Mesenchymal stem cell (in vitro differentiated cells and primary cell): ENCODE measurements around the gene NSMCE1.

ENCODE experiments used
- DNase-seq: peaks from one replicate; pipeline ENCODE4 v3.0.0-alpha.2; 2013
- H2AFZ ChIP-seq: one replicate; pipeline ENCODE4 v1.6.1; 2013; ENCODE audit warnings: low read depth, mild to moderate bottlenecking, control low read depth, inconsistent platforms, low read length, moderate library complexity
- H2AK5ac ChIP-seq: 2 replicates; pipeline ENCODE4 v1.6.1; 2013; ENCODE audit warnings: low read length, moderate library complexity, mild to moderate bottlenecking, inconsistent platforms; ENCODE audit not compliant: severe bottlenecking
- H2BK120ac ChIP-seq: one replicate; pipeline ENCODE4 v1.6.1; 2013; ENCODE audit warnings: low read depth, mild to moderate bottlenecking, inconsistent platforms, low read length, moderate library complexity
- H2BK12ac ChIP-seq, 2 experiments: one replicate each; pipeline ENCODE4 v1.6.1; 2013; ENCODE audit warnings: inconsistent platforms in 2 of 2, low read length in 2 of 2, mild to moderate bottlenecking in 2 of 2, moderate library complexity in 2 of 2, control low read depth in 1 of 2
- H2BK15ac ChIP-seq: one replicate; pipeline ENCODE4 v1.6.1; 2013; ENCODE audit warnings: mild to moderate bottlenecking, low read depth, inconsistent platforms; ENCODE audit not compliant: poor library complexity, severe bottlenecking
- H2BK5ac ChIP-seq: 2 replicates; pipeline ENCODE4 v1.6.1; 2013; ENCODE audit warnings: low read depth, mild to moderate bottlenecking, low read length, control low read depth, inconsistent platforms; ENCODE audit not compliant: poor library complexity, severe bottlenecking
- H3K14ac ChIP-seq, 2 experiments: one replicate each; pipeline ENCODE4 v1.6.1; 2013; ENCODE audit warnings: inconsistent platforms in 2 of 2, low read length in 2 of 2, control low read depth in 1 of 2, mild to moderate bottlenecking in 1 of 2, moderate library complexity in 1 of 2
- H3K18ac ChIP-seq, 2 experiments: one replicate each; pipeline ENCODE4 v1.6.1; 2013; ENCODE audit warnings: inconsistent platforms in 2 of 2, low read length in 2 of 2, control low read depth in 1 of 2, low read depth in 1 of 2, mild to moderate bottlenecking in 1 of 2
- H3K23ac ChIP-seq, 2 experiments: one replicate each; pipeline ENCODE4 v1.6.1; 2013; ENCODE audit warnings: inconsistent platforms in 2 of 2, low read length in 2 of 2, mild to moderate bottlenecking in 2 of 2, moderate library complexity in 2 of 2, control low read depth in 1 of 2
- H3K27ac ChIP-seq: 2 replicates; pipeline ENCODE4 v1.5.1; 2013; ENCODE audit warnings: mild to moderate bottlenecking, moderate library complexity, low read length, control low read depth, inconsistent platforms; ENCODE audit not compliant: poor library complexity, severe bottlenecking
- H3K27me3 ChIP-seq, 2 experiments: 2 replicates each; pipeline versions ENCODE4 v1.6.1 to v1.7.0; 2013; ENCODE audit warnings: low read length in 2 of 2, mild to moderate bottlenecking in 2 of 2, moderate library complexity in 2 of 2, control low read depth in 1 of 2, inconsistent platforms in 1 of 2; ENCODE audit not compliant: control insufficient read depth in 1 of 2, insufficient read depth in 1 of 2
- H3K36me3 ChIP-seq, 2 experiments: 2 replicates each; pipeline versions ENCODE4 v1.6.1 to v1.7.0; 2013; ENCODE audit warnings: low read length in 2 of 2, control low read depth in 1 of 2, inconsistent platforms in 1 of 2, low read depth in 1 of 2, mild to moderate bottlenecking in 1 of 2; ENCODE audit not compliant: insufficient read depth in 2 of 2, control insufficient read depth in 1 of 2
- H3K4ac ChIP-seq, 2 experiments: one replicate each; pipeline ENCODE4 v1.6.1; 2013; ENCODE audit warnings: inconsistent platforms in 2 of 2, low read length in 2 of 2, mild to moderate bottlenecking in 2 of 2, moderate library complexity in 2 of 2, control low read depth in 1 of 2, low read depth in 1 of 2
- H3K4me1 ChIP-seq: 2 replicates; pipeline ENCODE4 v1.6.1; 2013; ENCODE audit warnings: low read depth, low read length, control low read depth; ENCODE audit not compliant: control insufficient read depth, insufficient read depth
- H3K4me2 ChIP-seq: 2 replicates; pipeline ENCODE4 v1.6.1; 2013; ENCODE audit warnings: low read length, mild to moderate bottlenecking, inconsistent platforms; ENCODE audit not compliant: poor library complexity, severe bottlenecking
- H3K4me3 ChIP-seq, 2 experiments: 2 replicates each; pipeline versions ENCODE4 v1.5.1 to v1.7.0; 2013; ENCODE audit warnings: low read length in 2 of 2, mild to moderate bottlenecking in 2 of 2, control low read depth in 1 of 2, low read depth in 1 of 2; ENCODE audit not compliant: insufficient read depth in 1 of 2
- H3K79me1 ChIP-seq: replicated peaks from 2 replicates; pipeline ENCODE4 v1.6.1; 2013; ENCODE audit warnings: mild to moderate bottlenecking, control low read depth, low read length, inconsistent platforms; ENCODE audit not compliant: poor library complexity, severe bottlenecking
- H3K9ac ChIP-seq: 2 replicates; pipeline ENCODE4 v1.7.0; 2013; ENCODE audit warnings: mild to moderate bottlenecking, low read length, moderate library complexity
- H3K9me3 ChIP-seq: 2 replicates; pipeline ENCODE4 v1.7.0; 2013; ENCODE audit warnings: mild to moderate bottlenecking, low read length; ENCODE audit not compliant: control insufficient read depth
- H4K8ac ChIP-seq: one replicate; pipeline ENCODE4 v1.6.1; 2013; ENCODE audit warnings: inconsistent platforms, mild to moderate bottlenecking, low read length, moderate library complexity
- H4K91ac ChIP-seq: one replicate; pipeline ENCODE4 v1.6.1; 2013; ENCODE audit warnings: mild to moderate bottlenecking, low read length, inconsistent platforms
- WGBS: methylation state at CpG from one replicate; pipeline ENCODE4 v1.1.7; 2013; ENCODE audit warnings: mixed read lengths; 5-methylcytosine and 5-hydroxymethylcytosine counted together

Gene NSMCE1

GRCh38 chr16:27182906-27183405 is 85.6 kb downstream of the NSMCE1 start:
- Histone ChIP-seq H2AFZ (no peak overlapping the region), H3K4me2 (no peak overlapping the region), H3K36me3 (no peaks in the 10 kb centered on the region), H3K27ac (no peak overlapping the region), H2BK15ac (no peak overlapping the region), H3K18ac (no peak overlapping the region), H3K14ac (no peak overlapping the region), H2BK5ac (no peak overlapping the region), H3K4ac (no peak overlapping the region), H2AK5ac (no peak overlapping the region), H3K27me3 (peaks cover 0 to 9% of the 10 kb centered on the region in 2 experiments), H2BK120ac (no peak overlapping the region), H2BK12ac (no peak overlapping the region), H4K8ac (no peak overlapping the region), H3K9me3 (no peaks in the 10 kb centered on the region), H3K79me1 (no peaks in the 10 kb centered on the region), H3K23ac (no peak overlapping the region), H4K91ac (no peak overlapping the region), H3K4me3 (no peak overlapping the region), H3K4me1 (peaks cover 1% of the 10 kb centered on the region), H3K9ac (no peak overlapping the region)
- 91% methylated on average over 7 of the region's 7 CpGs for WGBS
- no peak for DNase-seq

GRCh38 chr16:27181019-27181790 is 87.4 kb downstream of the NSMCE1 start:
- H2BK5ac ChIP-seq = no peak overlapping the region
- H3K9me3 ChIP-seq = no peaks in the 10 kb centered on the region
- no peak overlapping the region for H3K27ac ChIP-seq
- peaks cover 0 to 9% of the 10 kb centered on the region in 2 experiments for H3K27me3 ChIP-seq
- no peaks in the 10 kb centered on the region for H3K79me1 ChIP-seq
- no peak overlapping the region for H3K4me3 ChIP-seq
- no peak for DNase-seq
- no peaks in the 10 kb centered on the region for H3K36me3 ChIP-seq
- no peak overlapping the region for H4K8ac ChIP-seq
- no peak overlapping the region for H4K91ac ChIP-seq
- no peak overlapping the region for H3K4ac ChIP-seq
- no peak overlapping the region for H2AK5ac ChIP-seq
- no peak overlapping the region for H3K9ac ChIP-seq
- H2AFZ ChIP-seq = no peak overlapping the region
- no peak overlapping the region for H2BK15ac ChIP-seq
- H3K23ac ChIP-seq = no peak overlapping the region
- no peak overlapping the region for H3K18ac ChIP-seq
- H2BK120ac ChIP-seq = no peak overlapping the region
- no peak overlapping the region for H3K14ac ChIP-seq
- no peak overlapping the region for H3K4me2 ChIP-seq
- WGBS = 75% methylated on average over 6 of the region's 8 CpGs
- no peak overlapping the region for H2BK12ac ChIP-seq
- H3K4me1 ChIP-seq = peaks cover 1% of the 10 kb centered on the region

- H2BK120ac ChIP-seq = no peak overlapping the region
- H2BK15ac ChIP-seq = no peak overlapping the region
- H4K8ac ChIP-seq = no peak overlapping the region
- DNase-seq = peak; percentile 61
- H4K91ac ChIP-seq = no peak overlapping the region
- 29% methylated on average over 11 of the region's 13 CpGs for WGBS
- no peak overlapping the region for H3K14ac ChIP-seq
- peak overlapping the region; percentile 56 for H3K9ac ChIP-seq
- peaks cover 1% of the 10 kb centered on the region for H3K4me1 ChIP-seq
- H2BK12ac ChIP-seq = no peak overlapping the region
- no peak overlapping the region for H3K4me2 ChIP-seq
- H3K36me3 ChIP-seq = no peaks in the 10 kb centered on the region
- H3K4ac ChIP-seq = no peak overlapping the region
- H2AK5ac ChIP-seq = no peak overlapping the region
- no peaks in the 10 kb centered on the region for H3K9me3 ChIP-seq
- H2AFZ ChIP-seq = no peak overlapping the region
- H3K18ac ChIP-seq = no peak overlapping the region
- no peak overlapping the region for H3K23ac ChIP-seq
- H2BK5ac ChIP-seq = no peak overlapping the region
- H3K79me1 ChIP-seq = no peaks in the 10 kb centered on the region
- H3K27ac ChIP-seq = no peak overlapping the region
- no peak overlapping the region for H3K4me3 ChIP-seq
- peaks cover 0 to 9% of the 10 kb centered on the region in 2 experiments for H3K27me3 ChIP-seq
Observed at GRCh38 chr16:27179500-27180072, 89.0 kb downstream of the NSMCE1 start.

- no peaks in the 10 kb centered on the region for H3K9me3 ChIP-seq
- no peaks in the 10 kb centered on the region for H3K36me3 ChIP-seq
- no peak overlapping the region for H2BK15ac ChIP-seq
- no peak overlapping the region for H3K14ac ChIP-seq
- DNase-seq = peak; percentile 68
- no peak overlapping the region for H3K4ac ChIP-seq
- H3K18ac ChIP-seq = no peak overlapping the region
- H3K4me1 ChIP-seq = peaks cover 1% of the 10 kb centered on the region
- H2AK5ac ChIP-seq = no peak overlapping the region
- H2BK120ac ChIP-seq = no peak overlapping the region
- no peak overlapping the region for H2BK5ac ChIP-seq
- no peak overlapping the region for H4K91ac ChIP-seq
- H3K9ac ChIP-seq = peak overlapping the region; percentile 72
- H2AFZ ChIP-seq = peak overlapping the region; percentile 21
- H3K27ac ChIP-seq = no peak overlapping the region
- no peak overlapping the region for H2BK12ac ChIP-seq
- H3K4me2 ChIP-seq = no peak overlapping the region
- H3K27me3 ChIP-seq = peaks cover 0 to 9% of the 10 kb centered on the region in 2 experiments
- 68% methylated on average over 10 of the region's 13 CpGs for WGBS
- H3K23ac ChIP-seq = no peak overlapping the region
- no peak overlapping the region for H3K4me3 ChIP-seq
- no peaks in the 10 kb centered on the region for H3K79me1 ChIP-seq
- no peak overlapping the region for H4K8ac ChIP-seq
Observed at GRCh38 chr16:27177031-27177774, 91.4 kb downstream of the NSMCE1 start.
